DMS 273 (cell line): ENCODE measurements around the gene CD52.

Experiments used
- DNase-seq: peaks from one replicate; lab custom pipeline; 2025; ENCODE audit not compliant: unreplicated experiment; lab: John Stamatoyannopoulos, UW

The CD52 gene

DNA sequence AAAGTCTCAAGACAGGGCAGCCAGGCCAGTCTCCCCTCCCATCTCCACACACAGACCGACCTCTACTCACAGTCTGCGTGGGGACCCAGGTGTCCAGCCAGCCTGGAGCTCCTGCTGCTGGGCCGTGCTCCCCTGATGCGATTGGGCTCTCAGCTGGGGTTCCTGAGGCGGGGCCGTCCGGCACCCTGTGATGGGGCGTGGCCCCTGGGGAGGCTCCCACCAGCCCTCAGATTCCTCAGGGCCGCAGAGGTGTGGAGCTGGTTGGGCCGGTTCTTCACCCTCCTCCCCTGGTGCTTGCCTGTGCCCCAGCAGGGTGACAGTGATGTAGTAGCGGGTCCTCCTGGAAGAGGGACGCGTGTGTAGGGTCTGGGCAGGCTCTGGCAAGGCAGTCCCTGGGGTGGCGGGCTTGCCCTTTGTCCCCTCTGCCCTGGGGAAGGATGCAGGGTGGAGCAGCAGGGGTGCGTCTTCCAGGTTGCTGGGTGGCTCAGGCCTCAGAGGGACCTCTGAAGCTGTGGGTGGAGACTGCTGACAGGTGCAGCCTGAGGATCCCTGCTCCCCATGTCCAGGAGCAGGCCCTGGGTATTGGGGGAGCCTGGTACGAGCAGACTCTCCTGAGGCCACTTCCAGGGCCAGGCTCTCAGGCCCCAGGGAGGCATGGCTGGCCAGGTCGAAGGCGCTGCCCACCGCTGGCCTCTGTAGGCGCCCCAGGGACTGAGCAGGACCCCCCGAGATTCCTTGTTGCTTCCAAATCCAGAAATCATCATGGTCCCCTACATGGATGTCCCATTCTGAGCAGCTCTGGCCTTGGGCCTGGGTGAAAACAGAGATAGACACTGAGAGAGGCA, 36.4 kb downstream of the CD52 start, which contains the start of gene CRYBG2:
Gene CRYBG2, minus strand, starts transcription at position 155 of the 845 bp plus-strand sequence. CDS start 7,473 bp downstream, outside the sequence.
- no peak for DNase-seq

- DNase-seq, result no peak
Observed at GRCh38 chr1:26354972-26355371, 37.2 kb downstream of the CD52 start.

- DNase-seq, result no peak
Observed at GRCh38 chr1:26356106-26356505, 38.3 kb downstream of the CD52 start.

- no peak for DNase-seq
Observed at GRCh38 chr1:26357121-26357602, 39.4 kb downstream of the CD52 start.

GRCh38 chr1:26358411-26359384, 40.9 kb downstream of the CD52 start:
- no peak for DNase-seq

DNA sequence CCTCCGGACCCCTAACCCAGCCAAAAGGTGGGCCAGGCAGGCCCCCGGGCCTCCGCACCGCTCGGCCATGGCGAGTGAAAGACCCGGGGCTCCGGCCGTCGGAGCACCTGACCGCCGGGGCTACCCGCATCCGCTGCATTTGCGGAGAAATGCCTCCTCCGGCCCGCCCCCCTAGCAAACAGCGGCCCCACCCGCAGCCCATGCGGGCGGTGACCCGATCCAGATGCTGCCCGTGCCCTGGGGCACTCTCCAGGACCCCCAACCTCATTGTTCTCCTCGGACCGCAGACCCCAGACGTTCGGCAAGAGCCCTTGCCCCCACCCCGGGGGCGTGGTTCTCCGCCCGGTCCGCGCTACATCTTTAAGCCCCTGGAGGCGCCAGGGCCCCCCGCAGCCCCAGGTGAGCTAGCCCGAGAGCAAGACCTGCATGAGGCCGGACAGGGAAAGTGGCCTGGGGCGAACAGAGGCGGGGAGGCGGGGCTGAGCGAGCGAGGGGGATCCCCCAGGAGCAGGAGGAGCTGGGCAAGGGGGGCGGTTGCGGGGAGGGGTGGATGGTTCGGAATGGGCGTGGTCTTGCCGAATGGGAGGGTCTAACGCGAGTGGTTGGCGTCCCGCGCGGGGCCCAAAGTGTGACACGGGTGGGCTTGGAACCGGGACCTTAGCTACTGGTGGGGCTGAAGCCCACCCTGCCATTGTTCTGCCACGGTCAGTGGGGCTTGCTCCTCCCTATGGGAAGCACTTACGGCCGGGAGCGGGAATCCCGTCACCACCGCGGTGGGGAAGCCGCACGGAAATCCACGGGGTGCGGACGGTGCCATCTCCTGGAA, 42.4 kb downstream of the CD52 start:
- no peak for DNase-seq

DNA sequence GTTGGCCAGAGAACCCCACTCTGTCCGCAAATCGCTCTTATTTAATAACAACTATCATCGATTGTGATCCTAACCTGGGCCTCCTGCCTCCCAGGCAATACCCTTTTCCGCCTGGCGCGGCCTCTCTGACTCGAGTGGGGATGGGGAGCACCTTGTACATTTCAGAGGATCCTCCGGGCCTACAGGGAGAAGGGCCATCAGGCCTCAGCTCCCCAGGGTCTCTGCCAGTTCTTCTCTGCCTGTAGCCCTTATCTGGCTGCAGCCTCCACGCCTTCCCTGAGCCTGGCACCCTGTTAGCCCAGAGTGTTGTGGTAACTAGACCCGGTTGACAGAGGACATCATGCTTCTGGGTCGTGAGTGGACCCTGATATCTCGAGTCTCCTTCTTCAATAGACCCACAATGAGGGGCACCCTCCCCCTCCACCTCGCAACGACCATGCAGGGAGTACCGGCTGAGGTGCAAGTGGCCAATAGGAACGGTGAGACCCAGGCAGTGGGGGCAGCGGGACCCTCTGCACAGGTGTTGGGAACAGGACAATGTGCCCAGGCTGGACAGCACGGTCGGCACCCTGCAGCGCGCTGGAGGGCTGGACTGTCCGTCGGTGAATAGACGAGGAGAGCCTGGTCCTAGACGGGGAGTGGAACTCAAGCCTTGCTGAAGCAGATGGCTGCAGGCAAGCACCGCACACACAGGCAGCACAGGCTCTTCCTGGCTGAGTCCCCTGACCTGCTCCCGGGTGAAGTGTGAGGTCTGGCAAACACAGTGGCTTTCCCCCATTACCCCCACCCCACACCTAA, 43.2 kb downstream of the CD52 start:
- DNase-seq, result no peak

GRCh38 chr1:26361605-26362122, 43.9 kb downstream of the CD52 start:
- no peak for DNase-seq

DNA sequence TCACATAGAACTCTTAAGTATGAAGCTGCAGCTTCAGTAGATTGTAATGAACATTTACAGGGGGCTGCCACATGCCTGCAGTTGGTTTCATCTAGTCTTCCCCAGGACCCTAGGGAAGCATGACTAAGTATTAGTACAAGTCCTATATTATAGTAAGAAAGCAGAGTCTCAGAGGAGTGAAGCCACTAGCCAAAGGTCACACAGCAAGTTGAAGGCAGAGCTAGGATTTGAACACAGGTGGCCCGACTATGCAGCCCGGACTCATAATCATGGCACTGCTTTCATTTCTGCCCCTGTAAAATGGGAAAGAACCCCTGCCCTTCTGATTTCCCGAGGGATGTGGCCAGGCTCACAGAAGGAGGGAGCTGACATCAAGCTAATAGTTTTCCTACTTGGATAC, 44.6 kb downstream of the CD52 start:
- DNase-seq, result no peak

DNA sequence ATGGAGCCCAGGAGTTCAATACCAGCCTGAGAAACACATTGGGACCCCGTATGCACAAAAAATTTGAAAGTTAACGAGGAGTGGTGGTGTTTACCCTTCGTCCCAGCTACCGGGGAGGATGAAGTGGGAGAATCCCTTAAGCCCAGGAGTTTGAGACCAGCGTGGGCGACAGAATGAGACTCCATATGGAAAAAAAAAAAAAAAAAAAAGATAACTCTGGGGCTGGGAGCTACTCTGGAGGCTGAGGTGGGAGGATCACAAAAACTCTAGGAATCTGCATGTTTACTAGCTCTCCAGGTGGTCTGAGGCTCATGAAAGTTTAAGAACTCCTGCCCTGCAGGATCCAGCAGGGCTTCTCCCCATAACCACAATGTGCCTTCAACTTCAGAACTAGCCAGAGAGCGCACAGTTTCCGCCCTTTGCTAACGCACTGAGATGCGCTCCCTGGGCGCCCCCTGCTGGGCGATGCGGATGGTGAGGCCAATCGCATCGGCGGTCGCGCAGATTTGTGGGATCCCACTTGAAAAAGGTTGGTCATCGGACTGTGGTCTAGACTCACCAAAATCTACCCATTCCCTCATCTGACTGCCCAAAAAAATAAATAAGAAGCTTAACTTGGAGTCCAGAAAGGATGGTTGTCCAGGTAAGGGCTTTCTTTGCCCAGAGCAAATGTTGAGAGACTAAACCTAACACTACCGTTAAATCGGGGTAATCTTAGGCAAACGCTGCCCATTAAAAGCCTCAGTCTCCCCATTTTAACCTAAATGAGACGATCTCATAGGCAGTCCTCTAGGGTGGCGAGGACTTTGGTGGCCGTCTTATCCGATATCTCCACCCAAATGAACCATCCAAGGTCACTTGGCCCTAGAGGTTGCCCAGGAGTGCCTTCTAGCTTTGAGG, 46.0 kb downstream of the CD52 start:
- DNase-seq, result peak; percentile 83

DNA sequence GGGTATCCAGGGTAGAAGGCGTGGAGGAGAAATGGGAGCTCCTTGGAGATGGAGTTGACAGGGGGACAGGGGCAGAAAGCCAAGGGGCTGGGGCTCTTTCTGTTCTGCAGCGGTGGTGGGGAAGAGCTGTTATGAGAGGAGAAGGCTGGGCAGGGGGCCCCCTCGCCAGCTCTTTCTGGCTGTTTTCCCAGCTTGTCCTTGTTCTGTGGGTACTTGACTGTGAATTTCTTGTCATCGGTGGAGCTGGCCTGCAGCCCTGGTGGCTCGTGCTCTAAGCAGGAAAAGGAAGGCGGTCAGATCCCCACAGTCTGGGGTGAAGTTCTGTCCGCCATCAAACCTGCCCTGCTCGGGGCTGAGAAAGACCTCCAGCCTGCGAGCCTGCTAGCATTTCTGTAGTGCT, 47.2 kb downstream of the CD52 start:
- DNase-seq, result no peak

DNA sequence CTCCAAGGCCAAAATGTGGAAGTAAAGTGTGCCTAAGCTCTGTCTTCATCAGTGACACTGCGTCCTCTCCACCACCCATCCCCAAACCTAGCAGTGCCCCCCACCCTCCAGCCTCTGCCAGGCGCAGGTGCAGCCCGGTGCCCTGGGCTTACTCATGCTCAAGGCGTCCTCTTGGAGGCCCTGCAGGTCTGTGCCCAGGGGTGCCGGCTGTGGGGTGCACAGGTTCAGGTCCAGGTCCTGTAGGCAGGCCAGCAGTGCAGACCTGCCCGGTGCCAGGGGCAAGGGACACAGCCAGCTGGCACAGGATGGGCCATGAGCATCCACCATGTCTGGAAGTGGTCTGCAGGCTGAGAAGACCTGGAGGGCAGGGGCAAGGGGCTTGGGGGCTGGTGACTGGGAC, 49.7 kb downstream of the CD52 start:
- no peak for DNase-seq

DNA sequence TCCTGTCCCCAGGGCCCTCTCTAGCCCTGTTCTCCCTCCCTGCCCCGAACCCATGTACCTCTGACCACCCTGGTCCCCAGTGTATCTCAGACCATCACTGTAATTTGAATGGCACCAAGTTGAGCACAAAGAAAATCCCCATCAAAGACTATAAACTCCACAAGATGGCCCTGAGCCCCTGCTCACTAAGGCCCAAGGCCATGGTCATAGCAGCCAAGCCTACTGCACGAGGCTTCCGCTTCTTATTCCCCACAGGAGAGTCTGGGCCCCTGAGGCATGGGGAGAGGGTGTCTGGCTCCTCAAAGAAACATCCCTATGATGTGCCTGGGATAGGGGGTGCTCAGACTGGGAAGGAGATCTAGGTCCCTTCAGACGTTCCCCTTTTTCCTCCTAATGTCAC, 50.2 kb downstream of the CD52 start:
- DNase-seq, result no peak

- no peak for DNase-seq
Observed at GRCh38 chr1:26368486-26368885, 50.7 kb downstream of the CD52 start.
